Stimulated activated naive CD8-positive, alpha-beta T cell treated with anti-CD3 and anti-CD28 coated beads, Interleukin-15, Interleukin-2, amounts not matched to agents 100 ng/mL and 50 ng/mL, for 24 hours (primary cell): ENCODE data around the gene TMX3.

Experiments used
- H3K27ac Mint-ChIP-seq: one replicate; pipeline ENCODE4 v1.8.0; 2021; ENCODE audit warnings: mild to moderate bottlenecking, mixed read lengths
- H3K27me3 Mint-ChIP-seq: one replicate; pipeline ENCODE4 v1.8.0; 2021; ENCODE audit warnings: mixed read lengths
- H3K36me3 Mint-ChIP-seq: one replicate; pipeline ENCODE4 v1.8.0; 2021; ENCODE audit warnings: low read depth, mixed read lengths
- H3K4me1 Mint-ChIP-seq: one replicate; pipeline ENCODE4 v1.8.0; 2021; ENCODE audit warnings: low read depth, mixed read lengths
- H3K4me3 Mint-ChIP-seq: one replicate; pipeline ENCODE4 v1.8.0; 2021; ENCODE audit warnings: mild to moderate bottlenecking, mixed read lengths
- H3K9me3 Mint-ChIP-seq: one replicate; pipeline ENCODE4 v1.8.0; 2021; ENCODE audit warnings: mixed read lengths

The TMX3 gene

GRCh38 chr18:68714712-68715496 lies at the start of gene TMX3:
TMX3 (minus strand) TSS chr18:68715108; CDS start chr18:68714981, 127 bp downstream.
- H3K4me3 Mint-ChIP-seq = peak within 1 kb of the TSS; percentile 99
- peaks cover 46% of the 10 kb centered on the region for H3K4me1 Mint-ChIP-seq
- peaks cover 47% of the 10 kb centered on the region for H3K36me3 Mint-ChIP-seq
- H3K27me3 Mint-ChIP-seq = no peaks in the 10 kb centered on the region
- no peaks in the 10 kb centered on the region for H3K9me3 Mint-ChIP-seq
- peak within 1 kb of the TSS; percentile 96 for H3K27ac Mint-ChIP-seq

- Mint-ChIP-seq H3K4me3 (no peak overlapping the region), H3K36me3 (no peaks in the 10 kb centered on the region), H3K4me1 (no peaks in the 10 kb centered on the region), H3K9me3 (peaks cover 4% of the 10 kb centered on the region), H3K27me3 (no peaks in the 10 kb centered on the region), H3K27ac (no peak overlapping the region)
Measured at GRCh38 chr18:68764016-68764415, 49.1 kb upstream of the TMX3 start.

- peaks cover 4% of the 10 kb centered on the region for H3K9me3 Mint-ChIP-seq
- H3K27ac Mint-ChIP-seq = no peak overlapping the region
- no peaks in the 10 kb centered on the region for H3K36me3 Mint-ChIP-seq
- H3K4me3 Mint-ChIP-seq = no peak overlapping the region
- no peaks in the 10 kb centered on the region for H3K4me1 Mint-ChIP-seq
- no peaks in the 10 kb centered on the region for H3K27me3 Mint-ChIP-seq
Measured at GRCh38 chr18:68763083-68763482, 48.2 kb upstream of the TMX3 start.

GRCh38 chr18:68759308-68759707 lies 44.4 kb upstream of the TMX3 start:
- no peak overlapping the region for H3K4me3 Mint-ChIP-seq
- H3K27me3 Mint-ChIP-seq = no peaks in the 10 kb centered on the region
- H3K27ac Mint-ChIP-seq = no peak overlapping the region
- no peaks in the 10 kb centered on the region for H3K4me1 Mint-ChIP-seq
- H3K36me3 Mint-ChIP-seq = no peaks in the 10 kb centered on the region
- H3K9me3 Mint-ChIP-seq = peaks cover 9% of the 10 kb centered on the region

- Mint-ChIP-seq H3K27ac (no peak overlapping the region), H3K4me3 (no peak overlapping the region), H3K27me3 (no peaks in the 10 kb centered on the region), H3K9me3 (peaks cover 10% of the 10 kb centered on the region), H3K36me3 (no peaks in the 10 kb centered on the region), H3K4me1 (no peaks in the 10 kb centered on the region)
Measured at GRCh38 chr18:68757126-68757525, 42.2 kb upstream of the TMX3 start.

- Mint-ChIP-seq H3K4me3 (no peak overlapping the region), H3K27ac (no peak overlapping the region), H3K36me3 (no peaks in the 10 kb centered on the region), H3K27me3 (no peaks in the 10 kb centered on the region), H3K4me1 (no peaks in the 10 kb centered on the region), H3K9me3 (no peaks in the 10 kb centered on the region)
Measured at GRCh38 chr18:68742206-68742605, 27.3 kb upstream of the TMX3 start.

GRCh38 chr18:68740966-68741365 lies 26.1 kb upstream of the TMX3 start:
- no peak overlapping the region for H3K27ac Mint-ChIP-seq
- H3K4me1 Mint-ChIP-seq = no peaks in the 10 kb centered on the region
- no peaks in the 10 kb centered on the region for H3K9me3 Mint-ChIP-seq
- no peaks in the 10 kb centered on the region for H3K36me3 Mint-ChIP-seq
- no peaks in the 10 kb centered on the region for H3K27me3 Mint-ChIP-seq
- no peak overlapping the region for H3K4me3 Mint-ChIP-seq

- no peaks in the 10 kb centered on the region for H3K4me1 Mint-ChIP-seq
- no peaks in the 10 kb centered on the region for H3K27me3 Mint-ChIP-seq
- no peak overlapping the region for H3K27ac Mint-ChIP-seq
- no peak overlapping the region for H3K4me3 Mint-ChIP-seq
- no peaks in the 10 kb centered on the region for H3K9me3 Mint-ChIP-seq
- no peaks in the 10 kb centered on the region for H3K36me3 Mint-ChIP-seq
Measured at GRCh38 chr18:68739462-68739861, 24.6 kb upstream of the TMX3 start.

- Mint-ChIP-seq H3K9me3 (no peaks in the 10 kb centered on the region), H3K4me3 (no peak overlapping the region), H3K36me3 (no peaks in the 10 kb centered on the region), H3K27me3 (no peaks in the 10 kb centered on the region), H3K27ac (no peak overlapping the region), H3K4me1 (no peaks in the 10 kb centered on the region)
Measured at GRCh38 chr18:68738564-68738963, 23.7 kb upstream of the TMX3 start.

- H3K9me3 Mint-ChIP-seq = no peaks in the 10 kb centered on the region
- no peaks in the 10 kb centered on the region for H3K36me3 Mint-ChIP-seq
- no peaks in the 10 kb centered on the region for H3K4me1 Mint-ChIP-seq
- no peaks in the 10 kb centered on the region for H3K27me3 Mint-ChIP-seq
- no peak overlapping the region for H3K4me3 Mint-ChIP-seq
- no peak overlapping the region for H3K27ac Mint-ChIP-seq
Measured at GRCh38 chr18:68735483-68736343, 20.8 kb upstream of the TMX3 start.

- Mint-ChIP-seq H3K27me3 (no peaks in the 10 kb centered on the region), H3K36me3 (no peaks in the 10 kb centered on the region)
Measured at GRCh38 chr18:68734308-68734707, 19.4 kb upstream of the TMX3 start.

GRCh38 chr18:68733707-68734106 lies 18.8 kb upstream of the TMX3 start:
- Mint-ChIP-seq H3K36me3 (no peaks in the 10 kb centered on the region), H3K27ac (no peak overlapping the region), H3K27me3 (no peaks in the 10 kb centered on the region), H3K4me3 (no peak overlapping the region), H3K9me3 (no peaks in the 10 kb centered on the region), H3K4me1 (no peaks in the 10 kb centered on the region)

More at GRCh38 chr18:68734308-68734707, 19.4 kb upstream of the TMX3 start:
- no peaks in the 10 kb centered on the region for H3K4me1 Mint-ChIP-seq
- H3K9me3 Mint-ChIP-seq = no peaks in the 10 kb centered on the region
- no peak overlapping the region for H3K27ac Mint-ChIP-seq
- H3K4me3 Mint-ChIP-seq = no peak overlapping the region

GRCh38 chr18:68728081-68728700 lies 13.3 kb upstream of the TMX3 start:
- Mint-ChIP-seq H3K4me1 (peaks cover 3% of the 10 kb centered on the region), H3K4me3 (no peak overlapping the region), H3K27ac (no peak overlapping the region), H3K36me3 (peaks cover 5% of the 10 kb centered on the region), H3K9me3 (no peaks in the 10 kb centered on the region), H3K27me3 (no peaks in the 10 kb centered on the region)

GRCh38 chr18:68727506-68727905 lies 12.6 kb upstream of the TMX3 start:
- no peak overlapping the region for H3K27ac Mint-ChIP-seq
- H3K4me3 Mint-ChIP-seq = no peak overlapping the region
- H3K4me1 Mint-ChIP-seq = peaks cover 10% of the 10 kb centered on the region
- H3K9me3 Mint-ChIP-seq = no peaks in the 10 kb centered on the region
- H3K27me3 Mint-ChIP-seq = no peaks in the 10 kb centered on the region
- peaks cover 5% of the 10 kb centered on the region for H3K36me3 Mint-ChIP-seq

GRCh38 chr18:68725346-68725745 lies 10.4 kb upstream of the TMX3 start:
- H3K36me3 Mint-ChIP-seq = peaks cover 5% of the 10 kb centered on the region
- H3K27ac Mint-ChIP-seq = no peak overlapping the region
- H3K4me3 Mint-ChIP-seq = no peak overlapping the region
- no peaks in the 10 kb centered on the region for H3K9me3 Mint-ChIP-seq
- H3K27me3 Mint-ChIP-seq = no peaks in the 10 kb centered on the region
- peaks cover 30% of the 10 kb centered on the region for H3K4me1 Mint-ChIP-seq
